Liver (tissue), 9 donors: Measurements from ENCODE around the gene FAM193A. TPM values are rescaled to one million over a fixed set of nuclear protein-coding genes. Genes with fewer than 3 reads are reported as not detected.
"Not testable (repeated sequence)": the region's sequence is repeated elsewhere in the genome, so short reads cannot be mapped to it uniquely, and the experiment has no call there.

Experiments
- DNase-seq: peaks from one replicate; pipeline ENCODE4 v3.0.0-alpha.2; 2017; ENCODE audit warnings: low spot score
- H3K27ac ChIP-seq, 2 donors: one replicate each; pipeline ENCODE4 v1.7.0; 2013; ENCODE audit warnings: inconsistent platforms in 2 of 2, low read length in 2 of 2, control low read depth in 1 of 2, low read depth in 1 of 2, mild to moderate bottlenecking in 1 of 2
- H3K27me3 ChIP-seq, 4 donors: one replicate each; pipeline versions ENCODE4 v1.6.1 to v1.7.0; 2013; ENCODE audit warnings: low read length in 3 of 4, inconsistent platforms in 1 of 4, mild to moderate bottlenecking in 1 of 4, moderate library complexity in 1 of 4; ENCODE audit not compliant: control insufficient read depth in 4 of 4, insufficient read depth in 4 of 4
- H3K36me3 ChIP-seq, 4 donors: one replicate each; pipeline versions ENCODE4 v1.6.1 to v1.7.0; 2013; ENCODE audit warnings: low read length in 3 of 4, mild to moderate bottlenecking in 3 of 4, low read depth in 1 of 4, moderate library complexity in 1 of 4; ENCODE audit not compliant: control insufficient read depth in 4 of 4, insufficient read depth in 3 of 4
- H3K4me1 ChIP-seq, 4 donors: one replicate each; pipeline versions ENCODE4 v1.6.1 to v1.7.0; 2013; ENCODE audit warnings: low read length in 3 of 4, mild to moderate bottlenecking in 3 of 4, moderate library complexity in 1 of 4; ENCODE audit not compliant: control insufficient read depth in 4 of 4, insufficient read depth in 4 of 4
- H3K4me3 ChIP-seq, 3 donors: one replicate each; pipeline versions ENCODE4 v1.6.1 to v1.7.0; 2013; ENCODE audit warnings: low read length in 3 of 3, control low read depth in 1 of 3, low read depth in 1 of 3, mild to moderate bottlenecking in 1 of 3
- H3K9ac ChIP-seq, 2 donors: one replicate each; pipeline ENCODE4 v1.7.0; 2013; ENCODE audit warnings: low read length in 2 of 2, mild to moderate bottlenecking in 2 of 2, moderate library complexity in 2 of 2, control low read depth in 1 of 2, low read depth in 1 of 2
- H3K9me3 ChIP-seq, 4 donors: one replicate each; pipeline versions ENCODE4 v1.6.1 to v1.7.0; 2013; ENCODE audit warnings: low read length in 3 of 4; ENCODE audit not compliant: control insufficient read depth in 4 of 4
- ATF3 ChIP-seq: IDR thresholded peaks from 2 replicates; pipeline ENCODE4 v1.6.1; 2016; ENCODE audit warnings: antibody characterized with exemption
- CTCF ChIP-seq: fragments of 150-350 bp; IDR thresholded peaks from 2 replicates; pipeline ENCODE4 v1.5.1; 2017; ENCODE audit warnings: improper control_type of control experiment, low read depth, low read length; ENCODE audit not compliant: missing input control
- EGR1 ChIP-seq, 2 donors: IDR thresholded peaks; 2 replicates each; pipeline ENCODE4 v1.6.1; 2016 to 2018; ENCODE audit warnings: antibody characterized with exemption in 2 of 2, low read depth in 2 of 2
- FOXA2 ChIP-seq: IDR thresholded peaks from 2 replicates; pipeline ENCODE4 v1.6.1; 2016; ENCODE audit warnings: antibody characterized with exemption
- HNF4A ChIP-seq, 2 donors: conservative IDR thresholded peaks; 2 replicates each; pipeline ENCODE4 v1.6.1; 2016; ENCODE audit warnings: antibody characterized with exemption in 2 of 2, mild to moderate bottlenecking in 2 of 2
- JUND ChIP-seq, 2 donors: IDR thresholded peaks; 2 replicates each; pipeline ENCODE4 v1.6.1; 2016; ENCODE audit warnings: antibody characterized with exemption in 2 of 2
- MAX ChIP-seq: IDR thresholded peaks from 2 replicates; pipeline ENCODE4 v1.6.1; 2016; ENCODE audit warnings: antibody characterized with exemption
- NR2F2 ChIP-seq: IDR thresholded peaks from 2 replicates; pipeline ENCODE4 v1.6.1; 2016; ENCODE audit warnings: antibody characterized with exemption
- RAD21 ChIP-seq, 2 donors: IDR thresholded peaks; 2 replicates each; pipeline ENCODE4 v1.6.1; 2016; ENCODE audit warnings: antibody characterized with exemption in 2 of 2, mild to moderate bottlenecking in 2 of 2
- RXRA ChIP-seq, 2 donors: IDR thresholded peaks; 2 replicates each; pipeline ENCODE4 v1.6.1; 2017 to 2018; ENCODE audit warnings: antibody characterized with exemption in 2 of 2, mild to moderate bottlenecking in 1 of 2
- TAF1 ChIP-seq: conservative IDR thresholded peaks from 2 replicates; pipeline ENCODE4 v1.6.1; 2016; ENCODE audit warnings: antibody characterized with exemption, mild to moderate bottlenecking
- YY1 ChIP-seq: IDR thresholded peaks from 2 replicates; pipeline ENCODE4 v1.6.1; 2016; ENCODE audit warnings: antibody characterized with exemption, mild to moderate bottlenecking
- ZBTB33 ChIP-seq: IDR thresholded peaks from 2 replicates; pipeline ENCODE4 v1.6.1; 2016; ENCODE audit warnings: antibody characterized with exemption
- WGBS: extraction: QIAGEN DNeasy Blood & Tissue Kit; methylation state at CpG from one replicate; pipeline ENCODE4 v1.1.7; 2013; 5-methylcytosine and 5-hydroxymethylcytosine counted together
- polyA plus RNA-seq, 2 donors: library from polyadenylated mRNA; stranded (reverse) in 1 of 2; unstranded in 1 of 2; fragments of 200-250 nt in 1 of 2; fragments of >200 nt in 1 of 2; fragmentation: Nextera tagmentation in 1 of 2; extraction: Ambion mirVana in 1 of 2; gene quantifications; one replicate each; pipeline versions ENCODE4 v1.2.1 to v1.2.3, GENCODE V29; 2013 to 2015
- total RNA-seq, 2 donors: library from RNA; depleted of rRNA; stranded (reverse); fragments of >200 nt; gene quantifications; one replicate each; pipeline ENCODE4 v1.2.3, GENCODE V29; 2014
- donor health status: healthy.
- donor health status: healthy.
- donor health status: healthy.
- donor health status: healthy.
- donor health status: healthy.

FAM193A gene
- total and polyA plus RNA-seq, 4 donors: 3.9 to 10.2 (median 7.0) TPM

DNA sequence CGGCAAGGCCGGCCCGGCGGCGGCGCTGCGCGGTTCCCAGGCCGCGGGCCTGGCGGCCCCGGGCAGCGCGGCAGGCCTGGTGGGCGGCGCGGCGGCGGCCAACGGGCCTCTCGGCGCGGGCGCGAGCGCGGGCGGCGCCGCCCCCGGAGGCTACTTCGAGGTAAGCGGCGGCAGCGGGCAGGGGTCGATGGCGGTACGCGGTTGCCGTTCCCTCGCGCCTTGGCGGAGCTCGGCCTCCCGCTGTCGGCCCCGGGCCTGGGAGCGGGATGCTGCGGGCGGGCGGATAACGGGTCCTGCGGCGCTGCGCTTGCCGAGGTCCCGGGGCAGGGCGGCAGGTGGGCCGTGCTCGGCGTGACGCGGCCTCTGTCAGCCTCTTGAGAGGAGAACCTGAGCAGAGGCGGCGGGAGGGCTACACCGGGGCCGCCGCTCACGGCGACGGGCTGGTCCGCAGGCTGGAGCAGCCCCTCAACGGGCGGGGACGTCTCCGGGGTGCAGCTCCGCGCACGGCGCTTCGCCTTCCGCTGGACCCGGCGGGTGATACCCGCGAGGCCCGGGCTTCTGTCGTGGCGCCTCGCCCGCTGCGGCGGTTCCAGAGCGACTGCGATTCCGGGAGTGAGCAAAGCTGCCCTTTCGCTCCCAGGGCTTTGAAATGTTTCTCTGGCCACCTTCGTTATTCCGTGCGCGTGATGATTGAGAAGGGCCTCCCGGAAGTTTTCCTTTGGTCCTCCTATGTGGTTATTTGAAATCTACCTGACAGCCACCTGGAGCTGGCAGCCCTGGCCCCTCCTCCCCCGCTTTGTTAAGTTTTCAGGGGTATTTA is 774 bp downstream of the FAM193A start:
- under 1% methylated on average over 103 of the region's 103 CpGs for WGBS
- H3K27ac ChIP-seq: peak overlapping the region; percentile 82 to 88
- DNase-seq: peak; percentile 67
- H3K4me1 ChIP-seq: peaks cover 3 to 19% (median 10%) of the 10 kb centered on the region in 4 donors
- no peaks in the 10 kb centered on the region for H3K9me3 ChIP-seq
- peak overlapping the region; percentile 71 to 83 for H3K9ac ChIP-seq
- TF ChIP-seq MAX (no peak), RAD21 (IDR thresholded peaks at IDR 0.05) (peak in 1 of 2 donors; percentile 16), RXRA (IDR thresholded peaks at IDR 0.05) (no peak), NR2F2 (no peak), HNF4A (conservative IDR thresholded peaks at IDR 0.05) (no peak), FOXA2 (no peak), TAF1 (no peak), YY1 (no peak), EGR1 (IDR thresholded peaks at IDR 0.05; ENCODE audit: low read depth in 2 of 2) (peak in 1 of 2 donors; percentile 15), CTCF (no peak)
- peak overlapping the region; percentile 61 to 100 (median 76) for H3K4me3 ChIP-seq
- no peaks in the 10 kb centered on the region for H3K27me3 ChIP-seq
- no peaks in the 10 kb centered on the region for H3K36me3 ChIP-seq

GRCh38 chr4:2543580-2544191 is 7.2 kb downstream of the FAM193A start:
- H3K4me3 ChIP-seq, H3K36me3 ChIP-seq, DNase-seq, H3K27me3 ChIP-seq, H3K9me3 ChIP-seq, H3K9ac ChIP-seq, H3K27ac ChIP-seq: not testable (repeated sequence)
- WGBS: 78% methylated on average over 10 of the region's 10 CpGs
- peaks cover 3 to 10% (median 7%) of the 10 kb centered on the region in 4 donors for H3K4me1 ChIP-seq

DNA sequence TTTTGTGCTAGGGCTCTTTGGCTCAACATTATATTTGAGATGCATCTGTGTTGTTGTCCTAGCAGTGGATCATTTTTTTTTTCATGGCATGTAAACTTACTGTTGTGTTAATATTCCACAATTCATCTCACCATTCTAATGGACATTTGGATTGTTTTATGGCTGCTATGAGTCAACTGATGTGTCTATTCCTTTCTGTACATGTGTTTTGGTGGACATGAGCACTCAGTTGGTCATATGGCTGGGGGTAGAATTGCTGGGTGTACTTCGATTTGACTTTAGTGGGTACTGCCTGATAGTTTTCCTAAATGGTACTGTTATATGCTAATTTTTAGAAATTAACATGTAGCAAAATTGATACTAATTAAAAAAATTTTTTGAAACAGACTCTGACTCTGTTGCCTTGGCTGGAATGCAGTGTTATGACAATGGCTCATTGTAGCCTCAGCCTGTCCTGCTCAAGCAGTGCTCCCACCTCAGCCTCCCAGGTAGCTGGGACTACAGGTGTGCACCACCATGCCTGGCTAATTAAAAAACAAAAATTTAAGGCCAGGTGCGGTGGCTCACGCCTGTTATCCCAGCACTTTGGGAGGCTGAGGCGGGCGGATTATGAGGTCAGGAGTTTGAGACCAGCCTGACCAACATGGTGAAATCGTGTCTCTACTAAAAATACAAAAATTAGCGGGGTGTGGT is 9.0 kb downstream of the FAM193A start:
- no peak overlapping the region for H3K9ac ChIP-seq
- 98% methylated on average over 7 of the region's 7 CpGs for WGBS
- no peaks in the 10 kb centered on the region for H3K27me3 ChIP-seq
- no peaks in the 10 kb centered on the region for H3K9me3 ChIP-seq
- H3K27ac ChIP-seq: no peak overlapping the region
- TF ChIP-seq CTCF (no peak), JUND (IDR thresholded peaks at IDR 0.05) (no peak), TAF1 (no peak), NR2F2 (no peak), ZBTB33 (no peak), FOXA2 (no peak), EGR1 (IDR thresholded peaks at IDR 0.05; ENCODE audit: low read depth in 2 of 2) (no peak), HNF4A (conservative IDR thresholded peaks at IDR 0.05) (no peak), YY1 (no peak), ATF3 (no peak)
- DNase-seq: no peak
- no peak overlapping the region for H3K4me3 ChIP-seq
- H3K36me3 ChIP-seq: peaks cover 0 to 2% (median 0%) of the 10 kb centered on the region in 4 donors
- H3K4me1 ChIP-seq: peaks cover 2 to 5% (median 4%) of the 10 kb centered on the region in 4 donors
